ENCODE data around the gene IL17REL. TPM values are rescaled to one million over a fixed set of nuclear protein-coding genes. Genes with fewer than 3 reads are reported as not detected.

The IL17REL gene
- total RNA-seq, 1 experiment from 2014 or later = not detected

- no peaks in the 10 kb centered on the region for H3K27me3 ChIP-seq (replicated peaks; ENCODE audit: control insufficient read depth, insufficient read depth, low read length)
- peaks cover 4% of the 10 kb centered on the region for H3K36me3 ChIP-seq (ENCODE audit: control insufficient read depth, insufficient read depth, low read length)
- H3K36me3 Mint-ChIP-seq (ENCODE audit: insufficient read depth, unreplicated experiment) = peaks cover 60% of the 10 kb centered on the region
- H3K9me3 ChIP-seq = no peaks in the 10 kb centered on the region
- intact Hi-C loops (cut with micrococcal nuclease; ENCODE audit: unreplicated experiment) = no loop called here
- no peaks in the 10 kb centered on the region for H3K4me1 Mint-ChIP-seq (ENCODE audit: low read depth, unreplicated experiment)
- H3K27ac Mint-ChIP-seq (ENCODE audit: unreplicated experiment) = peak overlapping the region; percentile 39
- no peak overlapping the region for H3K4me3 ChIP-seq (ENCODE audit: low read depth, low read length)
- H3K4me1 ChIP-seq = peaks cover 48% of the 10 kb centered on the region
- H3K9me3 Mint-ChIP-seq (ENCODE audit: unreplicated experiment) = no peaks in the 10 kb centered on the region
- peak in 1 of 2 experiments; percentile 30 for DNase-seq
- H3K27me3 Mint-ChIP-seq (ENCODE audit: insufficient read depth, unreplicated experiment) = no peaks in the 10 kb centered on the region
- no TSS peak for BruUV-seq (replicated peaks)
- no peak overlapping the region for H3K4me3 Mint-ChIP-seq (ENCODE audit: unreplicated experiment)
- no peak for TF ChIP-seq CTCF (IDR thresholded peaks at IDR 0.05; ENCODE audit: insufficient read depth in 1 of 2, low read depth in 1 of 2, low read length in 1 of 2, severe bottlenecking in 1 of 2, unreplicated experiment in 1 of 2)
- POLR2A ChIA-PET = no interaction called here
- CTCF ChIA-PET = no interaction called here
Observed at GRCh38 chr22:49964136-49965090, 48.2 kb downstream of the IL17REL start.

- intact Hi-C loops (cut with micrococcal nuclease; ENCODE audit: unreplicated experiment) = no loop called here
- TF ChIP-seq CTCF (IDR thresholded peaks at IDR 0.05; ENCODE audit: insufficient read depth in 1 of 2, low read depth in 1 of 2, low read length in 1 of 2, severe bottlenecking in 1 of 2, unreplicated experiment in 1 of 2) = no peak
- Mint-ChIP-seq H3K4me3 (ENCODE audit: unreplicated experiment) (peak overlapping the region; percentile 82), H3K36me3 (ENCODE audit: insufficient read depth, unreplicated experiment) (peaks cover 67% of the 10 kb centered on the region), H3K9me3 (ENCODE audit: unreplicated experiment) (no peaks in the 10 kb centered on the region), H3K27ac (ENCODE audit: unreplicated experiment) (peak overlapping the region; percentile 39), H3K4me1 (ENCODE audit: low read depth, unreplicated experiment) (peaks cover 7% of the 10 kb centered on the region), H3K27me3 (ENCODE audit: insufficient read depth, unreplicated experiment) (no peaks in the 10 kb centered on the region)
- H3K4me1 ChIP-seq = peaks cover 55% of the 10 kb centered on the region
- ChIA-PET CTCF (no interaction called here), POLR2A (interaction anchor here (1.6 kb wide), 1 partner anchor 67 kb away, joined by 12 read pairs; no protein-coding TSS in a partner anchor)
- no peaks in the 10 kb centered on the region for H3K27me3 ChIP-seq (replicated peaks; ENCODE audit: control insufficient read depth, insufficient read depth, low read length)
- peaks cover 4% of the 10 kb centered on the region for H3K36me3 ChIP-seq (ENCODE audit: control insufficient read depth, insufficient read depth, low read length)
- H3K4me3 ChIP-seq (ENCODE audit: low read depth, low read length) = no peak overlapping the region
- H3K9me3 ChIP-seq = no peaks in the 10 kb centered on the region
- TSS peak; percentile 60 for BruUV-seq (replicated peaks)
- no peak for DNase-seq
Observed at GRCh38 chr22:49963647-49964026, 48.9 kb downstream of the IL17REL start.

- peaks cover 66% of the 10 kb centered on the region for H3K36me3 Mint-ChIP-seq (ENCODE audit: insufficient read depth, unreplicated experiment)
- intact Hi-C loops (cut with micrococcal nuclease; ENCODE audit: unreplicated experiment) = loop anchor here (1.0 kb wide), 1 partner anchor 32 kb away; no protein-coding TSS in a partner anchor
- no peaks in the 10 kb centered on the region for H3K27me3 ChIP-seq (replicated peaks; ENCODE audit: control insufficient read depth, insufficient read depth, low read length)
Observed at GRCh38 chr22:49962751-49963646, 49.6 kb downstream of the IL17REL start.

More at GRCh38 chr22:49962751-49963646, 49.6 kb downstream of the IL17REL start:
- H3K4me1 Mint-ChIP-seq (ENCODE audit: low read depth, unreplicated experiment) = peaks cover 7% of the 10 kb centered on the region
- peak overlapping the region; percentile 82 for H3K4me3 Mint-ChIP-seq (ENCODE audit: unreplicated experiment)
- H3K27me3 Mint-ChIP-seq (ENCODE audit: insufficient read depth, unreplicated experiment) = no peaks in the 10 kb centered on the region
- DNase-seq = no peak
- Histone ChIP-seq H3K4me1 (peaks cover 62% of the 10 kb centered on the region), H3K36me3 (ENCODE audit: control insufficient read depth, insufficient read depth, low read length) (peaks cover 4% of the 10 kb centered on the region), H3K4me3 (ENCODE audit: low read depth, low read length) (peak overlapping the region; percentile 2; the same call in 1 of the 2 replicates), H3K9me3 (no peaks in the 10 kb centered on the region)
- no peaks in the 10 kb centered on the region for H3K9me3 Mint-ChIP-seq (ENCODE audit: unreplicated experiment)
- no peak overlapping the region for H3K27ac Mint-ChIP-seq (ENCODE audit: unreplicated experiment)
- TF ChIP-seq CTCF (IDR thresholded peaks at IDR 0.05; ENCODE audit: insufficient read depth in 1 of 2, low read depth in 1 of 2, low read length in 1 of 2, severe bottlenecking in 1 of 2, unreplicated experiment in 1 of 2) = no peak
- CTCF ChIA-PET = interaction anchor here (1.3 to 1.8 kb wide), 2 partner anchors 32 to 68 kb away, joined by 5 to 13 read pairs; no protein-coding TSS in a partner anchor
- BruUV-seq (replicated peaks) = no TSS peak
- POLR2A ChIA-PET = interaction anchor here (1.6 to 3.3 kb wide), 2 partner anchors 11 to 68 kb away, joined by 12 to 25 read pairs; no protein-coding TSS in a partner anchor

Data from Caco-2 (cell line).